Ectodermal cell (in vitro differentiated cells): ENCODE data around the gene MRPL49. TPM values are rescaled to one million over a fixed set of nuclear protein-coding genes. Genes with fewer than 3 reads are reported as not detected.

ENCODE experiments used
- H3K27ac ChIP-seq: 2 replicates; pipeline ENCODE4 v1.7.0; 2013; ENCODE audit warnings: mild to moderate bottlenecking, low read depth, low read length; ENCODE audit not compliant: insufficient read depth, poor library complexity, severe bottlenecking
- H3K27me3 ChIP-seq: 2 replicates; pipeline ENCODE4 v1.7.0; 2013; ENCODE audit warnings: mild to moderate bottlenecking, low read length; ENCODE audit not compliant: insufficient read depth, control insufficient read depth, poor library complexity, severe bottlenecking
- H3K36me3 ChIP-seq: one replicate; pipeline ENCODE4 v1.7.0; 2013; ENCODE audit warnings: low read length; ENCODE audit not compliant: control insufficient read depth, insufficient read depth
- H3K4me1 ChIP-seq: one replicate; pipeline ENCODE4 v1.7.0; 2013; ENCODE audit warnings: low read length; ENCODE audit not compliant: control insufficient read depth, insufficient read depth
- H3K4me3 ChIP-seq: 2 replicates; pipeline ENCODE4 v1.7.0; 2013; ENCODE audit warnings: low read depth, low read length, control low read depth; ENCODE audit not compliant: insufficient read depth
- H3K9me3 ChIP-seq: 2 replicates; pipeline ENCODE4 v1.7.0; 2013; ENCODE audit warnings: mild to moderate bottlenecking, low read length, moderate library complexity; ENCODE audit not compliant: control insufficient read depth
- WGBS, 2 experiments: methylation state at CpG; one replicate each; pipeline ENCODE4 v1.1.7; 2013; ENCODE audit warnings: missing lambda C conversion rate in 2 of 2; 5-methylcytosine and 5-hydroxymethylcytosine counted together
- polyA plus RNA-seq, 4 experiments: library from polyadenylated mRNA; stranded (reverse); fragments of 50-300 nt; gene quantifications; one replicate each; pipeline ENCODE4 v1.2.3, GENCODE V29; 2013

MRPL49 gene
- polyA plus RNA-seq (2013, experiment 1 of 4): 47.5 TPM
- polyA plus RNA-seq (2013, experiment 2 of 4): 49.9 TPM
- polyA plus RNA-seq (2013, experiment 3 of 4): 34.1 TPM
- polyA plus RNA-seq (2013, experiment 4 of 4): 40.1 TPM

GRCh38 chr11:65121865-65122696 is at the start of gene MRPL49, which contains the start of gene FAU:
Gene MRPL49, plus strand, starts transcription at chr11:65122321. Its CDS starts 26 bp downstream, at chr11:65122347.
Gene FAU, minus strand, starts transcription at chr11:65122134. Its CDS starts 321 bp downstream, at chr11:65121813.
- H3K36me3 ChIP-seq: peaks cover 32% of the 10 kb centered on the region
- H3K27ac ChIP-seq: peak within 1 kb of the TSS; percentile 62
- no peaks in the 10 kb centered on the region for H3K9me3 ChIP-seq
- H3K4me1 ChIP-seq: no peaks in the 10 kb centered on the region
- WGBS, 2 experiments: 0 to 1% methylated on average over 64 of the region's 64 CpGs
- no peaks in the 10 kb centered on the region for H3K27me3 ChIP-seq
- peak within 1 kb of the TSS; percentile 95 for H3K4me3 ChIP-seq

GRCh38 chr11:65072631-65072966 is 49.5 kb upstream of the MRPL49 start:
- WGBS, 2 experiments: 82 to 84% methylated on average over 1 of the region's 1 CpG
- Histone ChIP-seq H3K27ac (no peak overlapping the region), H3K27me3 (no peaks in the 10 kb centered on the region), H3K4me1 (peaks cover 4% of the 10 kb centered on the region), H3K9me3 (no peaks in the 10 kb centered on the region), H3K4me3 (no peak overlapping the region), H3K36me3 (peaks cover 8% of the 10 kb centered on the region)

- no peaks in the 10 kb centered on the region for H3K27me3 ChIP-seq
- H3K4me3 ChIP-seq: no peak overlapping the region
- WGBS, 2 experiments: 88 to 92% methylated on average over 4 of the region's 4 CpGs
- H3K4me1 ChIP-seq: peaks cover 4% of the 10 kb centered on the region
- no peak overlapping the region for H3K27ac ChIP-seq
- H3K36me3 ChIP-seq: peaks cover 34% of the 10 kb centered on the region
- no peaks in the 10 kb centered on the region for H3K9me3 ChIP-seq
Observed at GRCh38 chr11:65077451-65077850, 44.7 kb upstream of the MRPL49 start.

- H3K36me3 ChIP-seq: peaks cover 34% of the 10 kb centered on the region
- peaks cover 10% of the 10 kb centered on the region for H3K4me1 ChIP-seq
- 85 to 86% methylated on average over 3 of the region's 3 CpGs for WGBS, 2 experiments
Observed at GRCh38 chr11:65078151-65078550, 44.0 kb upstream of the MRPL49 start.

GRCh38 chr11:65078786-65079342 is 43.3 kb upstream of the MRPL49 start:
- H3K9me3 ChIP-seq: no peaks in the 10 kb centered on the region
- H3K27ac ChIP-seq: no peak overlapping the region
- WGBS, 2 experiments: 92 to 97% methylated on average over 9 of the region's 9 CpGs
- H3K4me3 ChIP-seq: no peak overlapping the region
- H3K4me1 ChIP-seq: peaks cover 12% of the 10 kb centered on the region
- no peaks in the 10 kb centered on the region for H3K27me3 ChIP-seq
- H3K36me3 ChIP-seq: peaks cover 34% of the 10 kb centered on the region

More at GRCh38 chr11:65078151-65078550, 44.0 kb upstream of the MRPL49 start:
- no peaks in the 10 kb centered on the region for H3K27me3 ChIP-seq
- no peaks in the 10 kb centered on the region for H3K9me3 ChIP-seq
- H3K27ac ChIP-seq: no peak overlapping the region
- no peak overlapping the region for H3K4me3 ChIP-seq

- WGBS, 2 experiments: 5% methylated on average over 13 of the region's 13 CpGs
- no peaks in the 10 kb centered on the region for H3K27me3 ChIP-seq
- no peaks in the 10 kb centered on the region for H3K9me3 ChIP-seq
- H3K27ac ChIP-seq: peak overlapping the region; percentile 87
- H3K4me1 ChIP-seq: peaks cover 9% of the 10 kb centered on the region
- H3K4me3 ChIP-seq: peak overlapping the region; percentile 93
- peaks cover 30% of the 10 kb centered on the region for H3K36me3 ChIP-seq
Observed at GRCh38 chr11:65083134-65083833, 38.8 kb upstream of the MRPL49 start.

GRCh38 chr11:65083834-65084597 is 38.1 kb upstream of the MRPL49 start, which contains the start of the genes CDCA5 and ZFPL1:
Gene CDCA5, minus strand, starts transcription at chr11:65084040. Its CDS starts 62 bp downstream, at chr11:65083978.
Gene ZFPL1, plus strand, starts transcription at chr11:65084222. Its CDS starts 477 bp downstream, at chr11:65084699.
- Histone ChIP-seq H3K4me1 (peaks cover 9% of the 10 kb centered on the region), H3K27me3 (no peaks in the 10 kb centered on the region), H3K27ac (peak within 1 kb of the TSS; percentile 87), H3K36me3 (peaks cover 25% of the 10 kb centered on the region), H3K4me3 (peak within 1 kb of the TSS; percentile 93), H3K9me3 (no peaks in the 10 kb centered on the region)
- WGBS, 2 experiments: 0% methylated on average over 79 of the region's 79 CpGs

- H3K27ac ChIP-seq: peak overlapping the region; percentile 87
- H3K4me1 ChIP-seq: peaks cover 9% of the 10 kb centered on the region
- H3K4me3 ChIP-seq: peak overlapping the region; percentile 93
- no peaks in the 10 kb centered on the region for H3K27me3 ChIP-seq
- 57 to 59% methylated on average over 23 of the region's 23 CpGs for WGBS, 2 experiments
- H3K36me3 ChIP-seq: peaks cover 23% of the 10 kb centered on the region
- H3K9me3 ChIP-seq: no peaks in the 10 kb centered on the region
Observed at GRCh38 chr11:65084598-65085375, 37.3 kb upstream of the MRPL49 start.

- H3K4me1 ChIP-seq: peaks cover 9% of the 10 kb centered on the region
- H3K9me3 ChIP-seq: no peaks in the 10 kb centered on the region
- H3K4me3 ChIP-seq: no peak overlapping the region
- 95 to 96% methylated on average over 4 of the region's 4 CpGs for WGBS, 2 experiments
- H3K27ac ChIP-seq: no peak overlapping the region
- H3K36me3 ChIP-seq: peaks cover 21% of the 10 kb centered on the region
- no peaks in the 10 kb centered on the region for H3K27me3 ChIP-seq
Observed at GRCh38 chr11:65085446-65085845, 36.7 kb upstream of the MRPL49 start.
